Central memory CD8-positive, alpha-beta T cell (primary cell): ENCODE measurements around the gene ANKRD22.
"Not testable (repeated sequence)": the region's sequence is repeated elsewhere in the genome, so short reads cannot be mapped to it uniquely, and the experiment has no call there.

Experiments used
- ATAC-seq: fragments of 150-1000 bp; cut with Tn5 transposase; replicated peaks from 2 replicates; pipeline ENCODE4 v1.10.0; 2022; ENCODE audit warnings: mild to moderate bottlenecking, moderate FRiP score, moderate number of reproducible peaks; ENCODE audit not compliant: poor library complexity, severe bottlenecking; ENCODE audit errors: extremely low read depth
- DNase-seq, 2 donors: peaks; one replicate each; pipeline ENCODE4 v3.0.0; 2021; ENCODE audit warnings: low spot score in 2 of 2
- H3K27ac Mint-ChIP-seq: one replicate; pipeline ENCODE4 v1.8.0; 2022; ENCODE audit warnings: low read depth, mild to moderate bottlenecking, moderate library complexity, mixed read lengths
- H3K27me3 Mint-ChIP-seq: one replicate; pipeline ENCODE4 v1.8.0; 2022; ENCODE audit warnings: mixed read lengths
- H3K36me3 Mint-ChIP-seq: one replicate; pipeline ENCODE4 v1.8.0; 2022; ENCODE audit warnings: mild to moderate bottlenecking, moderate library complexity, mixed read lengths; ENCODE audit not compliant: insufficient read depth
- H3K4me1 Mint-ChIP-seq: one replicate; pipeline ENCODE4 v1.8.0; 2022; ENCODE audit warnings: mixed read lengths
- H3K4me3 Mint-ChIP-seq: one replicate; pipeline ENCODE4 v1.8.0; 2022; ENCODE audit warnings: mild to moderate bottlenecking, moderate library complexity, mixed read lengths
- H3K9me3 Mint-ChIP-seq: one replicate; pipeline ENCODE4 v1.8.0; 2022; ENCODE audit warnings: mixed read lengths

The ANKRD22 gene

DNA sequence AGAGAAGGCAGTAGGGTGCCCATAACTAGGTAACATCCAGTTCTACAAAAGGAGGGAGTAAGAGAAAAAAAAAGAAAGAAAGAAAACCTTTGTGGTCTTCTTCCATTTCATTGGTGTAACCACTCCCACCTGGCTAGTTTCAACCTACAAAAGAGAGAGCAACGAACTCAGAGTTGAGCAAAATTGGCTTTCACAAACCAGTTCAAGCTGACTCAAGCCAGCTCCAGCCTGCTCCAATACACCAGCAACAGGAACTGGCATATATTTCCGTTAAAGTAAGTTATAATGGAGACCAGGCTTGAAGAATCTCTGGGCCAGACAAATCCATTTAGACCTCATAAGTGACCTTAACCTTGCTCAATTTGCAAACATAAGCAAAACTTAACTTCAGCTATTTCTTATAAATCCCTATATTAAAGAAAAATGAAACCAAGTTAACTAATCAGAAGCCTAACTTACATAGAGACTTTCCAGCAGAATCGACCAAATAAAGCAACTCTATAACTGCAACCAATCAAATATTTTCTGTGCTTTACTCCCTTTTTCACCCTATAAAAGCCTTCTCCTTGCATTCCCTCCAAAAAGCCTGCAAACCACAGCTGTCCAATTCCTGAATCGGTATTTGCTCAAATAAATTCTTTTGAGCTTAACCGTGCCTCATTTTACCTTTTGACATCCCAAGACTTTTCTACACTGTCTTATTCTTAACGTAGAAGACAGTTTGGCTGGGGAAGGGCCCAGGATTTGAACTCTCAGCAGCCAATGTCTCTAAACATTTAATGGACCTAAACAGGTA is 10.1 kb downstream of the ANKRD22 start:
- Mint-ChIP-seq H3K4me1 (no peaks in the 10 kb centered on the region), H3K9me3 (no peaks in the 10 kb centered on the region), H3K4me3 (no peak overlapping the region), H3K36me3 (peaks cover 1% of the 10 kb centered on the region), H3K27ac (no peak overlapping the region), H3K27me3 (peaks cover 7% of the 10 kb centered on the region)
- no peak for ATAC-seq
- no peak for DNase-seq

GRCh38 chr10:88840881-88841280 is 10.8 kb downstream of the ANKRD22 start:
- Mint-ChIP-seq H3K4me3 (no peak overlapping the region), H3K4me1 (no peaks in the 10 kb centered on the region), H3K9me3 (no peaks in the 10 kb centered on the region), H3K27ac (no peak overlapping the region), H3K36me3 (peaks cover 1% of the 10 kb centered on the region), H3K27me3 (peaks cover 7% of the 10 kb centered on the region)
- no peak for ATAC-seq
- no peak for DNase-seq

GRCh38 chr10:88840104-88840503 is 11.5 kb downstream of the ANKRD22 start:
- DNase-seq = no peak
- Mint-ChIP-seq H3K4me3 (no peak overlapping the region), H3K4me1 (no peaks in the 10 kb centered on the region), H3K9me3 (no peaks in the 10 kb centered on the region), H3K27me3 (no peaks in the 10 kb centered on the region), H3K27ac (no peak overlapping the region), H3K36me3 (peaks cover 1% of the 10 kb centered on the region)
- ATAC-seq = no peak

- DNase-seq (no peak), ATAC-seq (no peak)
- H3K9me3 Mint-ChIP-seq = no peaks in the 10 kb centered on the region
- H3K27me3 Mint-ChIP-seq = no peaks in the 10 kb centered on the region
- no peak overlapping the region for H3K4me3 Mint-ChIP-seq
- H3K4me1 Mint-ChIP-seq = peaks cover 2% of the 10 kb centered on the region
- H3K27ac Mint-ChIP-seq = no peak overlapping the region
- peaks cover 1% of the 10 kb centered on the region for H3K36me3 Mint-ChIP-seq
Measured at GRCh38 chr10:88838766-88839350, 12.8 kb downstream of the ANKRD22 start.

DNA sequence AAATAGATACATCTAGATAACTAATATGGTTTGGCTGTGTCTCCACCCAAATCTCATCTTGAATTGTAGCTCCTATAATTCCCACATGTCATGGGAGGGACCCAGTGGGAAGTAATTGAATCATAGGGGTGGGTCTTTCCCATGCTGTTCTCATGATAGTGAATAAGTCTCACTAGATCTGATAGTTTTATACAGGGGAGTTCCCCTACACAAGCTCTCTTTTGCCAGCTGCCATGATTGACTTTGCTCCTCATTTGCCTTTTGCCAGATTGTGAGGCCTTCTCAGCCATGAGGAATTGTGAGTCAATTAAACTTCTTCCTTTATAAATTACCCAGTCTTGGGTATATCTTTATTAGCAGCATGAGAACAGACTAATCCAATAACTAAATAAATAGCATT is 14.0 kb downstream of the ANKRD22 start:
- H3K27ac Mint-ChIP-seq, H3K9me3 Mint-ChIP-seq, DNase-seq, ATAC-seq, H3K36me3 Mint-ChIP-seq, H3K4me3 Mint-ChIP-seq, H3K27me3 Mint-ChIP-seq: not testable (repeated sequence)
- peaks cover 15% of the 10 kb centered on the region for H3K4me1 Mint-ChIP-seq

DNA sequence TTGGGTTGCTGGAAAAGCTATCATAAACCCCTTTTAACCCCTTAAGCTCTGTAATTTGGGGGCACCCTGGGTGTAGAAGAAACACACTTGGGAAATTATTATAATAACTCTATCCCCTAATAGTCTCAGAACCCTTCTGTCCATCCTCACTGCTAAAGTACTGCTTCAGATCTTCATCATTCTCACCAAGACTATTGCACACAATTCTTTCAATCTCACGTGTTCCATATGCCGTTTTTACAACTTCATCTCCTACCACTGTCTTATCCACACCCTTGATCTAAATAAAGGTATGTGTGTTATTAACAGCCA is 15.8 kb downstream of the ANKRD22 start:
- peaks cover 27% of the 10 kb centered on the region for H3K4me1 Mint-ChIP-seq

GRCh38 chr10:88835096-88835909 is 16.3 kb downstream of the ANKRD22 start:
- Mint-ChIP-seq H3K4me3 (no peak overlapping the region), H3K4me1 (peaks cover 33% of the 10 kb centered on the region), H3K9me3 (no peaks in the 10 kb centered on the region), H3K27ac (no peak overlapping the region), H3K27me3 (no peaks in the 10 kb centered on the region), H3K36me3 (no peaks in the 10 kb centered on the region)
- ATAC-seq = peak; percentile 83
- peak; percentile 76 to 77 for DNase-seq

More for the DNA sequence above, 15.8 kb downstream of the ANKRD22 start:
- DNase-seq = no peak
- Mint-ChIP-seq H3K36me3 (no peaks in the 10 kb centered on the region), H3K4me3 (no peak overlapping the region), H3K27ac (no peak overlapping the region), H3K27me3 (no peaks in the 10 kb centered on the region), H3K9me3 (no peaks in the 10 kb centered on the region)
- ATAC-seq = no peak

GRCh38 chr10:88833723-88834122 is 17.9 kb downstream of the ANKRD22 start:
- Mint-ChIP-seq H3K36me3 (no peaks in the 10 kb centered on the region), H3K4me3 (no peak overlapping the region), H3K27me3 (no peaks in the 10 kb centered on the region), H3K4me1 (peaks cover 33% of the 10 kb centered on the region), H3K9me3 (no peaks in the 10 kb centered on the region), H3K27ac (no peak overlapping the region)
- DNase-seq = no peak
- no peak for ATAC-seq

GRCh38 chr10:88833156-88833555 is 18.5 kb downstream of the ANKRD22 start:
- ATAC-seq (no peak), DNase-seq (no peak)
- no peaks in the 10 kb centered on the region for H3K36me3 Mint-ChIP-seq
- no peaks in the 10 kb centered on the region for H3K27me3 Mint-ChIP-seq
- H3K27ac Mint-ChIP-seq = no peak overlapping the region
- peaks cover 38% of the 10 kb centered on the region for H3K4me1 Mint-ChIP-seq
- H3K4me3 Mint-ChIP-seq = no peak overlapping the region
- H3K9me3 Mint-ChIP-seq = no peaks in the 10 kb centered on the region

DNA sequence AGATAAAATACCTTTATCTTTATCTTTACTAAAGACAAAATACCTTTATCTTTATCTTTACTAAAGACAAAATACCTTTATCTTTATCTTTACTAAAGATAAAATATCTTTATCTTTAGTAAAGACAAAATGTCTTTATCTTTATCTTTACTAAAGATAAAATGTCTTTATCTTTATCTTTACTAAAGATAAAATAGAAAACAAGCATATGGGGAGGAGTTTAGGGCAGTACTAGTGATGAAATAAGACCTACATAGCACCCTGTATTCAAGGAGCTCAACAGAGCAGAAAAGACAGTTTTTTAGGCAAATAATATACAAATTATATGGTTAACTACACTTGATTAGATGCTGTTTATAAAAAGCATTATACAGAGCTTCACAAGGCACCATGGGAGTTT is 19.3 kb downstream of the ANKRD22 start:
- peaks cover 45% of the 10 kb centered on the region for H3K4me1 Mint-ChIP-seq
- ATAC-seq (no peak), DNase-seq (no peak)
- H3K4me3 Mint-ChIP-seq = no peak overlapping the region
- no peaks in the 10 kb centered on the region for H3K9me3 Mint-ChIP-seq
- H3K27ac Mint-ChIP-seq = no peak overlapping the region
- H3K36me3 Mint-ChIP-seq = no peaks in the 10 kb centered on the region
- H3K27me3 Mint-ChIP-seq = no peaks in the 10 kb centered on the region

DNA sequence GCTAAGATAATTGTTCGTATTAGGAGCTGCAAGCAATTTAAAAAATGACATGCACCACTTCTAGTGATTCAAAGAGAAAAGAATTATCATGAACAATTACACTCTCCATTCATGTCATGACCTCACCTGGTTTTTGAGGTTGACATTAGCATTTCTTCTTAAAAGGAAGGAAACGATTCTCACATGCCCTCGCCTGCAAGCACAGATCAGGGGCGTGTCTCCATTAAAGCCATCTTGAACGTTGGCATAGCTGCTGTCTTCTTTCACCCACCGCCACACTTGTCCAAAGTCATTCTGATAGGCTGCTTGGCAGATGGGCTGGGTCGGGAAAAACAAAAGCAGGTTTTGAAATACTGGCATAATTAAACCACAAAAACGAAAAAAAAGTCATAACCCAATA is 19.9 kb downstream of the ANKRD22 start:
- peaks cover 52% of the 10 kb centered on the region for H3K4me1 Mint-ChIP-seq
- no peaks in the 10 kb centered on the region for H3K9me3 Mint-ChIP-seq
- no peaks in the 10 kb centered on the region for H3K36me3 Mint-ChIP-seq
- ATAC-seq = peak; percentile 76
- H3K4me3 Mint-ChIP-seq = peak overlapping the region; percentile 49
- H3K27me3 Mint-ChIP-seq = no peaks in the 10 kb centered on the region
- peak in 1 of 2 donors; percentile 41 for DNase-seq
- H3K27ac Mint-ChIP-seq = peak overlapping the region; percentile 47

GRCh38 chr10:88830643-88831268 is 20.9 kb downstream of the ANKRD22 start:
- H3K27ac Mint-ChIP-seq = peak overlapping the region; percentile 47
- H3K27me3 Mint-ChIP-seq = no peaks in the 10 kb centered on the region
- peak overlapping the region; percentile 49 for H3K4me3 Mint-ChIP-seq
- DNase-seq (no peak), ATAC-seq (no peak)
- H3K9me3 Mint-ChIP-seq = no peaks in the 10 kb centered on the region
- H3K4me1 Mint-ChIP-seq = peaks cover 61% of the 10 kb centered on the region
- no peaks in the 10 kb centered on the region for H3K36me3 Mint-ChIP-seq
